Activated T-cell treated with anti-CD3 and anti-CD28 coated beads, Interleukin-2, amount 50 U/mL, for 4 hours (primary cell): ENCODE measurements around the gene CDH23. TPM values are rescaled to one million over a fixed set of nuclear protein-coding genes. Genes with fewer than 3 reads are reported as not detected.
"Not testable (repeated sequence)": the region's sequence is repeated elsewhere in the genome, so short reads cannot be mapped to it uniquely, and the experiment has no call there.

Source experiments
- ATAC-seq, 2 donors: fragments of 200-7000 bp; cut with Tn5 transposase; one replicate each; pipeline ENCODE4 v1.10.0; 2021
- DNase-seq: peaks from one replicate; pipeline ENCODE4 v3.0.0-alpha.2; 2020
- H3K27me3 Mint-ChIP-seq: one replicate; pipeline ENCODE4 v1.8.0; 2021; ENCODE audit warnings: low read depth, mixed read lengths
- H3K36me3 Mint-ChIP-seq: one replicate; pipeline ENCODE4 v1.8.0; 2022; ENCODE audit warnings: mixed read lengths; ENCODE audit not compliant: insufficient read depth
- H3K4me1 Mint-ChIP-seq: one replicate; pipeline ENCODE4 v1.8.0; 2021; ENCODE audit warnings: low read depth, mixed read lengths
- H3K4me3 Mint-ChIP-seq: one replicate; pipeline ENCODE4 v1.8.0; 2021; ENCODE audit warnings: mild to moderate bottlenecking, moderate library complexity, mixed read lengths
- H3K9me3 Mint-ChIP-seq: one replicate; pipeline ENCODE4 v1.8.0; 2021; ENCODE audit warnings: mixed read lengths
- total RNA-seq, 3 donors: library from RNA; stranded (reverse); gene quantifications; one replicate each; pipeline ENCODE4 v1.2.1, GENCODE V29; 2021

CDH23 gene
- 1 to 10 TPM in 2 of 3 donors, under 1 TPM in 1; 0.71 to 1.2 (median 1.1) TPM for total RNA-seq

DNA sequence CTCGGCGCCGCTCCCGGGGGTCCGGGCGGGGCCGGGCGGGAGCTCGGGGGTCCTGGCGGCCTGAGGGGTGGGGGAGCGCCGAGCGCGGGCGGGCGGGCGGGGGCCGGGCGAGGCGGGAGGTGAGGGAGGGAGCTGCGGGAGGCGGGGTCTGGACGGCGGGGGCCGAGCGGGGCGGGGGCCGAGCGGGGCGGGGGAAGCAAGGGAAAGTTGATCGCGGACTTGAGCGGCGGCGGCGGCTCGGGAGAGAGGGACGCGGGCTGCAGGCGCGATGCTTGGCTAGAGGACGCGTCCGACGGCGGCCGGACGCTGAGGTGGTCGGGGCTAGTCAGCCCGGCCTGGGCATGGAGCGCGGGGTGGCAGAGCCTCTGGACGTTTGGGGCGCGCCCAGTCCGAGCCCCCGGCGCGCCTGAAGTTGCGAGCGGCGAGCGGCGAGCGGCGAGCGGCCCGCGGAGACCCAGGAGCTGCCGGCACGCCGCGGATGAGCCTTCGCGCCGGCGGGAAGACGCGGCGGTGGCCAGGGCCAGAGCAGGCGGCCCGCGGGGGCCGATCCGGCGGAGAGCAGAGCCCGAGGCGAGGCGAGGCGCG lies at the start of gene CDH23:
Gene CDH23 (plus strand): TSS at position 210 of the 585 bp plus-strand sequence. CDS start 42,912 bp downstream, outside the sequence.
- DNase-seq (no peak), ATAC-seq (peak; percentile 49 to 53)
- Mint-ChIP-seq H3K36me3 (no peaks in the 10 kb centered on the region), H3K27me3 (peaks cover 67% of the 10 kb centered on the region), H3K4me3 (peak within 1 kb of the TSS; percentile 59), H3K4me1 (peaks cover 8% of the 10 kb centered on the region), H3K9me3 (no peaks in the 10 kb centered on the region)

DNA sequence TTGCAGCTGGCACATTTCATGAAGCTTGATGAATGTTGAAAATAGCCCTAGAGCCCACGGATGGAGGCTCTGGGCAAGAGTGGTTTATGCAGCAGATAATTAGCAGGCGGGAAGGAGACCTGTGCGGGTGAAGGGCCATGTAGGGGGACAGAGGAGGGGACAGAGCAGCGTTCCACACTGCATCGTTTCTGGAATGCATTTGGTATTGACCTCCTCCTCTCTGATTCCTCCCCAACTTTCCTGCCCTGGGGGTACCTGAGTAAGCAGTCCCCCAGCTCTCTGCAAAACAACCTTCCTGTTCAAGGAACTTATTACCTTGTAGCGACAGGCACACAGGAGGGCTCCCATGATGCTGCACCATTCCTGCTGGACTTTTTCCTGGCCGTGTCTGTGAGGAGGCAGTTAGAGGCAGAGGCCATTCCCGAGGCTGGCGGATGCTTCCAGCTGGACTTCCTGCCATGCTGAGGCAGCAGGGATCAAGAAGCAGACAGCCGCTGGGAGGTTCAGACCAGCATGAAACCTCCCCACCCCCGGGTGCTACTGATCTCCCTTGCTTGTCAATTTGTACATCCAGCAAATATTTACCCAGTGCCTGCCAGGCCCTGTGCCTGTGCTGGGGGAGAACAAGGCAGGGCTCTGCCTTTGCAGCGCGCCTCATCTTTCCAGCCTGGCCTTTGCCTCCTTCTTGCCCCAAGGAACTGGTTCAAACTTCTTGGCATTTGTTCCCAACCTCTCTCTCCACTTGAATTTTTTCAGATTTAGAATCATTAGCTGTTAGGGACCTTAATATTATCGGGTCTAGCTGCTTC lies 48.9 kb upstream of the CDH23 start:
- H3K27me3 Mint-ChIP-seq: no peaks in the 10 kb centered on the region
- no peaks in the 10 kb centered on the region for H3K9me3 Mint-ChIP-seq
- H3K4me1 Mint-ChIP-seq: peaks cover 5% of the 10 kb centered on the region
- peaks cover 3% of the 10 kb centered on the region for H3K36me3 Mint-ChIP-seq
- H3K4me3 Mint-ChIP-seq: no peak overlapping the region
- ATAC-seq: no peak
- no peak for DNase-seq

DNA sequence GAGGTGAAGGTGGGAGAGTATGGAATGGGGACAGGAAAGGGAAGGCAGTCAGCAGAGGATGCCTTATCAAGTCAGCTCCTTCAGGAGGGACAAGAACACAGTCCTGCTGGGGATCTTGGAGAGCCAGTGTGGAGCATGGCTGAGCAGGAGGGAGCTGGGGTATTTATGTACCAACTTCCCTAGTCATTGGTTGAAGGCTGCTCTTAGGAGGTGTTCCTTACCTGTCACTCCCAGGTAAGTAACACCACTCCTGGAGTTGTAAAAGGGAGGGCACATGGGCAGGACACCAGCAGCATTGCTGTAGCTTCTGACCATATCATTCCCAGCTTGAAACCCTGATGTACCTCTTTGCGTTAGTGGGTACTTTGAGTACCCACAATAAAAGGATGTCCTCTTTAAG lies 47.9 kb upstream of the CDH23 start:
- ATAC-seq: no peak
- no peak overlapping the region for H3K4me3 Mint-ChIP-seq
- H3K9me3 Mint-ChIP-seq: no peaks in the 10 kb centered on the region

DNA sequence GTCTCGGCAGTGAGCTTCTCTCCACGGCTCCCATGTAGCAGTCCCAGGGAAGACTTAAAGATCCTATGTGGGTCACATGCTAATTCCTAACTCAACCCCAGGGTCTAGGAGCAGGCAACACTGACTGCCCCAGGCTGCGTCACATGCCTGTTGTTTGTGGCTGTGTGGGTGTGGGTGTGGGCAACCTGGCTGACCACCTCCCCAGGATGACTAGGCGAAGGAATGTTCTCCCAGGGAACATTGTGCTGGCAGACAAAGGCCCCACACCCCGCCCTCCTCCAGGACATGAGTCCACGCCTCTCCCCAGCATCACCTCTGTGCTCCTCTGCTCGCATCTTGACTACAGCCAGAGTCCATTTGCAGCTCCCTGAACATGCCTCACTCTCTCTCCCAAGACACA lies 47.3 kb upstream of the CDH23 start:
- H3K4me3 Mint-ChIP-seq: no peak overlapping the region
- H3K27me3 Mint-ChIP-seq: no peaks in the 10 kb centered on the region
- ATAC-seq (no peak), DNase-seq (no peak)
- peaks cover 8% of the 10 kb centered on the region for H3K36me3 Mint-ChIP-seq
- H3K4me1 Mint-ChIP-seq: peaks cover 5% of the 10 kb centered on the region
- H3K9me3 Mint-ChIP-seq: no peaks in the 10 kb centered on the region

More for the DNA sequence above, 47.9 kb upstream of the CDH23 start:
- no peak for DNase-seq
- Mint-ChIP-seq H3K36me3 (peaks cover 7% of the 10 kb centered on the region), H3K4me1 (peaks cover 5% of the 10 kb centered on the region), H3K27me3 (no peaks in the 10 kb centered on the region)

DNA sequence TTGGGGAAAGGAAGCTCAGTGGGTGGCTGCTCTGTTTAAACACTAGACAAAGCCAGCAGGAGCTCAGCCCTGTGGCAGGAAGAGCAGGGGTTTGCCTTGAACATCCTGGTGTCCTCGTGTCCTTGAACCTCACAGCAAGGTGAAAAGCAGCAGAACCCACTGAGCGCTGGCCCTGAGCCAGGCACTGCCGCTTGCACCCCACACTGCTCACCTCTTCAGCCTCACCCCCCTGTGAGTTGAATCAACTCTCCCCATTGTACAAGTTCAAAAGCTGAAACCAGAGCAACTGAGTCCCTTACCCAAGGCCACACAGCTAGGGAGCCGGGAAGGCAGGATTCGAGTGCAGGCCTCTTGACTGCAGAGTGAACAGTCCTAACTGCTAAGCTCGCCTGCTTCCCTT lies 45.6 kb upstream of the CDH23 start:
- DNase-seq: no peak
- H3K27me3 Mint-ChIP-seq: no peaks in the 10 kb centered on the region
- ATAC-seq: no peak

DNA sequence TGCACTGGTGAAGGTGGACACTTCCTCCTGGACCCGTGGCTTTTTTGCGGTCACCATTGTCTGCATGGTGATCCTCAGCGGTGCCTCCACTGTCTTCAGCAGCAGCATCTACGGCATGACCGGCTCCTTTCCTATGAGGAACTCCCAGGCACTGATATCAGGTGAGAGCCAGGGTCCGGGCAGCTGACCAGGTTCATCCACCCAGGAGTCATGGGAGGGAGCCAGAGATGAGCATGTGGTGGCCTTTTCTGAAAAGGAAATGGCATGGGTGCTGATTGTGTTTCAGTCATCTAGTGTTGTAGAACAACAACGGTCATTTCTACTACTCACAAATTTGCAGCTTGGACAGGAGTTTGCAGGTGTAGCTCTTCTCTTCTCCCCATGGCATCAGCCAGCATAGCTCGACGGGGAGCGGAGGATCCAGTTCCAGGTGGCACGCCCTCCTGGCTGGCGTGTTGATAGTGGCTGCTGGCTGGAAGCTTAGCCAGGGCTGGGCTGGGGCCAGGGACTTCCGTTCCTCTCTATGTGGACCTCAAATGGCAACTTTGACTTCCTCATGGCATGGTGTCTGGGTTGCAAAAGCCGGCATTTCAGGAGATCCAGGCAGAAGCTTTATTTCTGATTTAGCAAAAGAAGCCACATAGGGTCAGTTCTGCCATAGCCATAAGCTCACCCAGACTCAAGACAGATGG lies 44.9 kb upstream of the CDH23 start:
- Mint-ChIP-seq H3K4me3 (no peak overlapping the region), H3K27me3 (no peaks in the 10 kb centered on the region)
- no peak for ATAC-seq

More for the DNA sequence above, 45.6 kb upstream of the CDH23 start:
- Mint-ChIP-seq H3K4me3 (no peak overlapping the region), H3K4me1 (peaks cover 5% of the 10 kb centered on the region), H3K9me3 (no peaks in the 10 kb centered on the region), H3K36me3 (peaks cover 13% of the 10 kb centered on the region)

DNA sequence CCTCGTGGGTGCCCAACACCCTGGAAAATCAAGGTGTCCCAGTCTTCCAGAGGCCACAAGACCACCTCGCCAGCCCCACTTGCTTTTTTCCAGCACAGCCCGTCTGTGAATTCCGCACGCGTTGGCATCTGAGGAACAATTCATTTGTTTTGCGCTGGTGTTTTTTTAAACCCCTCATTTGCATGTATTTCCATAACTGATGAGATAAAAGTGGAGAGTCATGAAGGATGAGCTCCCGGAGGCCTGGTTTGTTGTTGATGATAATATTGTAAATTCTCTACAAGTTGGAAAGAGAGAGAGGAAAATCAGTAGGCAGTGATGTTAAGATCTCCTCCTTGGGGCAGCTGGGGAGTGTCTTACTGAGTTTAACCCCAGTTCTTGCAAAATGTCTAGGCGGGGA lies 43.1 kb upstream of the CDH23 start:
- Mint-ChIP-seq H3K27me3 (no peaks in the 10 kb centered on the region), H3K4me3 (no peak overlapping the region), H3K36me3 (peaks cover 22% of the 10 kb centered on the region), H3K9me3 (no peaks in the 10 kb centered on the region), H3K4me1 (peaks cover 5% of the 10 kb centered on the region)
- DNase-seq: no peak
- no peak for ATAC-seq

More for the DNA sequence above, 44.9 kb upstream of the CDH23 start:
- no peaks in the 10 kb centered on the region for H3K9me3 Mint-ChIP-seq
- peaks cover 16% of the 10 kb centered on the region for H3K36me3 Mint-ChIP-seq
- peaks cover 5% of the 10 kb centered on the region for H3K4me1 Mint-ChIP-seq
- no peak for DNase-seq

DNA sequence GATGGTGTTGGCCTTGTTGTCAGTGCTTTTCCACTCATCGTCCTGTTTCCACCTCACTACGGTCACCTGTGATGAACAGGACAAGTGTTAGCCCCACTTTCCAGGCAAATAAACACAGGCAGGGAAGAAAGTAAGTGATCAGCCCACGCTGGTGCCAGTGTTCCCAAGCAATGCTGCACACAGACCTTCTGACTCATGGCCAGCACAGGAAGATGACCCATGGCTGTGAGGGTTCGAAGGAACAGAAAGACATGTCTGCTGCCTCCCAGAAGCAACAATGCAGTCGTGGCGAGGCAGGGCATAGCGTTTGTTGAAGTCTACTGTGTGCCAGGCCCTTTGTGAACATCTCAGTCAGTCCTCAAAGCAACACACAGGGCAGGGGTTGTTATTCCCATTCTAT lies 41.9 kb upstream of the CDH23 start:
- Mint-ChIP-seq H3K9me3 (no peaks in the 10 kb centered on the region), H3K36me3 (peaks cover 28% of the 10 kb centered on the region), H3K27me3 (no peaks in the 10 kb centered on the region), H3K4me3 (no peak overlapping the region), H3K4me1 (peaks cover 5% of the 10 kb centered on the region)
- DNase-seq: no peak
- no peak for ATAC-seq

DNA sequence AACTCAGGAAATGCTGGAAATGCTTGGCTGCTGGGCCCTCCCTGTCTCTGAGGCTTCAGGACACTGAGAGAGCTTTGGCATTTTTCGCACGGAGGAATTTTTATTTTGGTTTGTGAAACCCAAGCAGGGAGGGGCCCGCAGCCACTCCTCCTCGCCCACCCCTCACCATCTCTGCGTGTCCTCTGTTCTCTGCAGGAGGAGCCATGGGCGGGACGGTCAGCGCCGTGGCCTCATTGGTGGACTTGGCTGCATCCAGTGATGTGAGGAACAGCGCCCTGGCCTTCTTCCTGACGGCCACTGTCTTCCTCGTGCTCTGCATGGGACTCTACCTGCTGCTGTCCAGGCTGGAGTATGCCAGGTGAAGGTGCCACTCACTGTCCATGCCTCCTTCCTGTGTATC lies 40.8 kb upstream of the CDH23 start:
- Mint-ChIP-seq H3K27me3 (no peaks in the 10 kb centered on the region), H3K36me3 (peaks cover 28% of the 10 kb centered on the region), H3K9me3 (no peaks in the 10 kb centered on the region), H3K4me1 (no peaks in the 10 kb centered on the region), H3K4me3 (no peak overlapping the region)
- ATAC-seq (no peak), DNase-seq (no peak)

DNA sequence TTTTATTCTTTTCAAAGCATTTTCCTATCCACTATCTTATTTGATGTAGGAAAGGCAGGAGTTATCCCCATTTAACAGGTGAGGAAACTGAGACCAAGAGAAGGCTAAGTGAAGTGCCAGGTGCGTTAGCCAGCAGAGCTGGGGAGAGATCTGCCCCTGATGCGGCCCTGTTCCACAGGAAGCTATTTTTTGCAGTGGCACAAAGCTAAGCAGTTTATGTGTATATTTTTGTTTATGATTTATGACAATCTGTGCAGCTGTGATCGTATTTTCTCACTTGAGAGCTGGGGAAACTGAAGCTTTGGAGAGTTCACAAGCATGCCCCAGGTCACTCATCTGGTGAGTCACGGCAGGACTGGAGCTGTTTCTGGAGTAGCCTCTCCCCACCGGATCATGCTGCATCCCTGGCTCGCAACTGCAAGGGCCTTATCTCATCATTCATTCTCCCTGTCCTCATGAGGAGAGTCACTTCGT lies 38.9 kb upstream of the CDH23 start:
- no peak for ATAC-seq
- H3K4me1 Mint-ChIP-seq: no peaks in the 10 kb centered on the region
- H3K9me3 Mint-ChIP-seq: no peaks in the 10 kb centered on the region
- H3K27me3 Mint-ChIP-seq: no peaks in the 10 kb centered on the region
- no peak for DNase-seq
- no peak overlapping the region for H3K4me3 Mint-ChIP-seq
- peaks cover 34% of the 10 kb centered on the region for H3K36me3 Mint-ChIP-seq

DNA sequence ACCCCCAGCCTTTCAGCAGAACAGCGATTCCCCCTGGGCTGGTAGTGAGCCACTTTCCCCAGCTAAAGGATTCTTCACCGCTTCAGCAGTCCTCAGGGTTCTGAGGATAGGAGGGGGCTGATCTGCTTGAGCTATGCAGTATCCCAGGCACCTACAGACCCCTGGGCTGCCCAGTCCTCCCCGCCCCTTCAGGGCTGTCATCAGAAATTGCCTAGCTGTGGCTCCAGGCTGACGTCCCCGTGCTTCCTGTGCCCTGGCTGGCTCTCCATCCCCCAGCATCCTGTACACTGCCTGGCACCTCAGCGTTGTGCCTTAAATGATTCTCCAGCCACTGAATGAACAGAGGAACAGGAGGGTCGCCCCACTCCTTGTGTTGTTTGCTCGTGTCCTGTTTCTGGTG lies 38.4 kb upstream of the CDH23 start:
- H3K9me3 Mint-ChIP-seq: no peaks in the 10 kb centered on the region
- H3K36me3 Mint-ChIP-seq: peaks cover 34% of the 10 kb centered on the region
- no peaks in the 10 kb centered on the region for H3K27me3 Mint-ChIP-seq
- H3K4me3 Mint-ChIP-seq: no peak overlapping the region
- no peak for DNase-seq
- H3K4me1 Mint-ChIP-seq: no peaks in the 10 kb centered on the region
- no peak for ATAC-seq

DNA sequence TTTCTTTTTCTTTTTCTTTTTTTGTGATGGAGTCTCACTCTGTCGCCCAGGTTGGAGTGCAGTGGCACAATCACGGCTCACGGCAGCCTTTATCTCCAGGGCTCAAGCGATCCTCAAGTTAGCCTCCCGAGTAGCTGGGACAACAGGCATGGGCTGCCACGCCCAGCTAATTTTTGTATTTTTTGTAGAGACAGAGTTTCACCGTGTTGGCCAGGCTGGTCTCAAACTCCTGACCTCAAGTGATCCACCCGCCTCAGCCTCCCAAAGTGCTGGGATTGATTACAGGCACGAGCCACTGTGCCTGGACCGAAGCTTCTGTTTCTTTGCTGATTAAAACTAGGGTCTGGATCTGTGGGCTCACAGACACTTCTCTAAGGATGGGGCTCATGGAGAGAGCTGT lies 37.8 kb upstream of the CDH23 start:
- DNase-seq: not testable (repeated sequence)

DNA sequence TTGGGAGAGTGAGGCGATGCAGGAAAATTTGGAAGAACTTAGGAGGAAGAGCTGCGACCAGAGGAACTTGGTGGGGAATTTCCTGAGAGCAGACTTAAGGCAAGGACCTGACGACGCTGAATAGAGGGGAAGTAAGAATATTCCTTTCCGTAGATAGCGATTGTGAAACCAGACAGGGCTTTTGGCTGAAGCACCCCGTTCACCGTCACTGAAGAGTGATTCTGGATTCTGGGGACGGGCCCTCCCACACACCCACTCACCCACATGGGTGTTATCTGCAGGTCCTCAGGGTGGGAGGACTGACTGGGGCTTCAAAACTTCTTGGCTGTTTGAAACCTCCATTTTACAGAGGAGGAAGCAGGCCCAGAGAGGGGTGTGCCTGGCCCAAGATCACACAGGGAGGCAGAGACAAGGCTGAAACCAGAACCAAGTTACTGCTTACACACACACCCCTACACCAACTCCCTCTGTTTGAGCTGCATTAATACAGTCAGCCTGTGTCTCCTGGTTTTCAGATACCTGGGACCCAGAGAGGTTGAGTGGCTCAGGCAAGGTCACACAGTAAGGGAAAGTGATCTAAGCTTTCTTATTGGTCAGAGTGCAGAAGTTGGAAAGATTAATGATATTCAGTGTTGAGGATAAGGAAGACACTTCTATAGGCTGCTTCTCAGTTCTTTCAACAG lies 37.2 kb upstream of the CDH23 start:
- no peak for DNase-seq
- H3K4me3 Mint-ChIP-seq: no peak overlapping the region
- H3K36me3 Mint-ChIP-seq: peaks cover 33% of the 10 kb centered on the region
- H3K4me1 Mint-ChIP-seq: no peaks in the 10 kb centered on the region
- no peaks in the 10 kb centered on the region for H3K27me3 Mint-ChIP-seq
- no peak for ATAC-seq
- no peaks in the 10 kb centered on the region for H3K9me3 Mint-ChIP-seq

More for the DNA sequence above, 37.8 kb upstream of the CDH23 start:
- not testable (repeated sequence) for H3K27me3 Mint-ChIP-seq, H3K4me3 Mint-ChIP-seq, H3K4me1 Mint-ChIP-seq, H3K9me3 Mint-ChIP-seq, ATAC-seq
- H3K36me3 Mint-ChIP-seq: peaks cover 30% of the 10 kb centered on the region

DNA sequence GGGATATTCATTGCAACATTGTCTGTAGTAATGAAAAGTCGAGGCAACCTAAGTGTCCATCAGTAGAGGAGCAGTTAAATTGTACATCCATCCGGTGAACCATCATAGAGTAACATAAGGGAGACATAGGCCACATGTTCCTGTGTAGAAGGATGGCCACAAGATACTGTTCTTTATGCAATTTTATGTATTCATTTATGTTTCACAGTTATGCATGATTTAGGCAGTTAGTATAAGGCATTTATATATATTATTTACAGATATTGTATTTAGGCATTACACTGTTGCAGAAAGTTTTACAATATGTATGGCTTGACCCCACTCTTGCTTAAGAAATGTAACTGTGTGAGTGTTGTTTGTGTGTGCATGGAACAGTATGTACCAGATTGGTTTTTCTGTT lies 36.0 kb upstream of the CDH23 start:
- Mint-ChIP-seq H3K4me1 (no peaks in the 10 kb centered on the region), H3K36me3 (peaks cover 37% of the 10 kb centered on the region), H3K4me3 (no peak overlapping the region), H3K9me3 (no peaks in the 10 kb centered on the region), H3K27me3 (no peaks in the 10 kb centered on the region)
- DNase-seq (no peak), ATAC-seq (no peak)
